RCC 7860 (cell line): Measurements from ENCODE around the gene TEX14.

Source experiments
- DNase-seq: peaks from one replicate; pipeline ENCODE4 v3.0.0-alpha.2; 2015; ENCODE audit warnings: low spot score
- FAIRE-seq: peaks from 2 replicates; lab custom pipeline; 2012; peaks lifted over from hg19 to GRCh38; lab: Jason Lieb, UNC

Gene TEX14

GRCh38 chr17:58507123-58507634 is 184.7 kb downstream of the TEX14 start:
- no peak for FAIRE-seq
- DNase-seq = no peak
